H1 (cell line): ENCODE results near the gene CHST9.

ENCODE experiments used
- ATF2 ChIP-seq: IDR thresholded peaks from 2 replicates; pipeline ENCODE4 v1.6.1; 2012; ENCODE audit warnings: low read length, inconsistent platforms
- CEBPB ChIP-seq: IDR thresholded peaks from 2 replicates; pipeline ENCODE4 v1.6.1; 2012; ENCODE audit warnings: low read depth, low read length
- CTCF ChIP-seq, 3 experiments: IDR thresholded peaks; 1 replicate in 2 of 3; 2 replicates in 1 of 3; pipeline versions ENCODE4 v1.5.1 to v1.6.1; 2011; ENCODE audit warnings: low read length in 3 of 3, mild to moderate bottlenecking in 3 of 3, inconsistent platforms in 2 of 3, low read depth in 1 of 3, moderate library complexity in 1 of 3; ENCODE audit not compliant: insufficient read depth in 1 of 3; ENCODE audit errors: control extremely low read depth in 1 of 3
- EP300 ChIP-seq, 2 experiments: IDR thresholded peaks; 1 replicate in 1 of 2; 2 replicates in 1 of 2; pipeline ENCODE4 v1.6.1; 2011 to 2012; ENCODE audit warnings: low read depth in 2 of 2, low read length in 2 of 2, mild to moderate bottlenecking in 2 of 2, borderline replicate concordance in 1 of 2, inconsistent platforms in 1 of 2, moderate library complexity in 1 of 2
- GABPA ChIP-seq: IDR thresholded peaks from 2 replicates; pipeline ENCODE4 v1.6.1; 2011; ENCODE audit warnings: mild to moderate bottlenecking, low read length, moderate library complexity, borderline replicate concordance; ENCODE audit not compliant: insufficient read depth
- NANOG ChIP-seq: IDR thresholded peaks from 2 replicates; pipeline ENCODE4 v1.6.1; 2011; ENCODE audit warnings: low read length, low read depth, mild to moderate bottlenecking, inconsistent platforms; ENCODE audit not compliant: insufficient read depth, poor library complexity, severe bottlenecking
- POLR2A ChIP-seq, 2 experiments: IDR thresholded peaks; 1 replicate in 1 of 2; 2 replicates in 1 of 2; pipeline ENCODE4 v1.6.1; 2011; ENCODE audit warnings: low read depth in 2 of 2, low read length in 2 of 2, mild to moderate bottlenecking in 2 of 2; ENCODE audit errors: control extremely low read depth in 1 of 2
- POLR2AphosphoS5 ChIP-seq: IDR thresholded peaks from 2 replicates; pipeline ENCODE4 v1.6.1; 2011; ENCODE audit warnings: low read depth, low read length
- RFX5 ChIP-seq: IDR thresholded peaks from 2 replicates; pipeline ENCODE4 v1.6.1; 2011; ENCODE audit warnings: low read depth, low read length, improper control_type of control experiment, borderline replicate concordance
- SP1 ChIP-seq: IDR thresholded peaks from 2 replicates; pipeline ENCODE4 v1.6.1; 2011; ENCODE audit warnings: low read depth, low read length
- TAF1 ChIP-seq: IDR thresholded peaks from 2 replicates; pipeline ENCODE4 v1.6.1; 2011; ENCODE audit warnings: mild to moderate bottlenecking, low read depth, low read length
- USF2 ChIP-seq: IDR thresholded peaks from 2 replicates; pipeline ENCODE4 v1.6.1; 2011; ENCODE audit warnings: low read length, improper control_type of control experiment

DNA sequence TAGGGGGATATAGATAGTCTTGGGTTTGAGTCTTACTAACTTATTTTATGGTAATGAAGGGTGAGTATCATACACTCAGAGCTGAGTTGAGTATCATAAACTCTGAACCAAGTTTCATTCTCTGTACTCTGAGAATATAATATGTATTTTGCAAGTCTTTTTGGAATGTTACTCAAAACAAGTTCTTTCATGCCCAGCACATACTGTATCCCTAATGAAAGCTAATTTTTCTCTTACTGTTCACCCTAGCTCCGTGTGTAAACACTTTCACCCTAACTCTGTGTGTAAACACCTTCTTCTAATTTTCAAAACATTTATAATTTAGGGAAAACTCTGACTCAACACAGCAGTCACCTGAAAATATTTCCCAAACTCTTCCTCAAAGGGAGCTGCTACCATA lies 29.7 kb upstream of the CHST9 start:
- no peak for TF ChIP-seq EP300 (IDR thresholded peaks at IDR 0.05; ENCODE audit: borderline replicate concordance in 1 of 2, low read depth in 2 of 2, low read length in 2 of 2)
- no peak for TF ChIP-seq CTCF (IDR thresholded peaks at IDR 0.05; ENCODE audit: control extremely low read depth in 1 of 3, insufficient read depth in 1 of 3, low read depth in 1 of 3, low read length in 3 of 3)
- no peak for TF ChIP-seq GABPA
- no peak for TF ChIP-seq USF2
- TF ChIP-seq POLR2AphosphoS5: no peak
- TF ChIP-seq NANOG: no peak
- no peak for TF ChIP-seq RFX5
- TF ChIP-seq ATF2: no peak
- TF ChIP-seq CEBPB: no peak
- TF ChIP-seq SP1: no peak
- no peak for TF ChIP-seq POLR2A (IDR thresholded peaks at IDR 0.05; ENCODE audit: control extremely low read depth in 1 of 2, low read depth in 2 of 2, low read length in 2 of 2)
- no peak for TF ChIP-seq TAF1
